Peyer's patch (tissue), 4 donors: ENCODE measurements around the gene FMNL3.

Experiments
- POLR2A ChIP-seq, 2 donors: fragments of 450-650 bp; IDR thresholded peaks; one replicate each; pipeline ENCODE4 v1.5.1; 2017; ENCODE audit warnings: antibody characterized with exemption in 2 of 2, mild to moderate bottlenecking in 2 of 2, moderate library complexity in 2 of 2
- TF ChIP-seq, protein P1 (sequence below), 6 experiments: fragments of 450-650 bp in 4 of 6; fragments of 200-600 bp in 2 of 6; sonication (generic) in 1 of 6; IDR thresholded peaks; one replicate each; pipeline ENCODE4 v1.5.1; 2017 to 2019; ENCODE audit warnings: antibody characterized with exemption in 6 of 6, mild to moderate bottlenecking in 3 of 6, moderate library complexity in 1 of 6

DNA sequence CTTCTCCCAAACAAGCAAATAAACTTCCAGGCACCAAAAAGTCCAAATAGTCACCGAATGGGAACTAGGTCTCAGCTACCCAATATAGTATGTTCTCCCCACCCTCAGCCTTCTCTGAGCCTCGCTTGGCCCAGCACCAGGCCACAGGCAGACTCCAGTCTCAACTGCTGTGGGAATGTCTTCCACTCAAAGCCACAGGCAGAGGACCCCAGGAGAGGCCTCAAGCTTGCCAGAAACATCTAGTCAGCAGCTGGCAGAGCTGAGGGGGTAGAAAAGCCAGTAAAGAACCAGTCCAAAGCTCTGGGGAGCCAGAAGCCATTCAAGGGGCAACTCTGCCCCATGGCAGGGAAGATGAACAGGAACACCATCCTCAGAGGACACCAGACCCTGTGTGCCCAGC is 41.8 kb downstream of the FMNL3 start:
- TF ChIP-seq, protein P1, sequence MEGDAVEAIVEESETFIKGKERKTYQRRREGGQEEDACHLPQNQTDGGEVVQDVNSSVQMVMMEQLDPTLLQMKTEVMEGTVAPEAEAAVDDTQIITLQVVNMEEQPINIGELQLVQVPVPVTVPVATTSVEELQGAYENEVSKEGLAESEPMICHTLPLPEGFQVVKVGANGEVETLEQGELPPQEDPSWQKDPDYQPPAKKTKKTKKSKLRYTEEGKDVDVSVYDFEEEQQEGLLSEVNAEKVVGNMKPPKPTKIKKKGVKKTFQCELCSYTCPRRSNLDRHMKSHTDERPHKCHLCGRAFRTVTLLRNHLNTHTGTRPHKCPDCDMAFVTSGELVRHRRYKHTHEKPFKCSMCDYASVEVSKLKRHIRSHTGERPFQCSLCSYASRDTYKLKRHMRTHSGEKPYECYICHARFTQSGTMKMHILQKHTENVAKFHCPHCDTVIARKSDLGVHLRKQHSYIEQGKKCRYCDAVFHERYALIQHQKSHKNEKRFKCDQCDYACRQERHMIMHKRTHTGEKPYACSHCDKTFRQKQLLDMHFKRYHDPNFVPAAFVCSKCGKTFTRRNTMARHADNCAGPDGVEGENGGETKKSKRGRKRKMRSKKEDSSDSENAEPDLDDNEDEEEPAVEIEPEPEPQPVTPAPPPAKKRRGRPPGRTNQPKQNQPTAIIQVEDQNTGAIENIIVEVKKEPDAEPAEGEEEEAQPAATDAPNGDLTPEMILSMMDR (IDR thresholded peaks at IDR 0.05): no peak
- TF ChIP-seq POLR2A (IDR thresholded peaks at IDR 0.05): no peak
